BJ (cell line): ENCODE results near the gene TMEM94. TPM values are rescaled to one million over a fixed set of nuclear protein-coding genes. Genes with fewer than 3 reads are reported as not detected.

Source experiments
- CTCF ChIA-PET: fragments of 350-600 bp; formaldehyde crosslinking; extraction: SDS; loops from one replicate; lab custom pipeline; 2021; ENCODE audit warnings: antibody characterized with exemption, inconsistent platforms; lab: Yijun Ruan, JAX
- POLR2A ChIA-PET: fragments of 300-600 bp; sonication (Branson Sonifier 250); formaldehyde crosslinking; extraction: SDS; loops from one replicate; lab custom pipeline; 2021; ENCODE audit warnings: antibody characterized with exemption; lab: Charles Lee
- DNase-seq: peaks from one replicate; pipeline ENCODE4 v3.0.0-alpha.2; 2011; ENCODE audit warnings: low read depth
- H3K27me3 ChIP-seq: 2 replicates; pipeline ENCODE4 v1.6.0; 2011; ENCODE audit warnings: low read length; ENCODE audit not compliant: control insufficient read depth, insufficient read depth
- H3K36me3 ChIP-seq: 2 replicates; pipeline ENCODE4 v1.5.1; 2011; ENCODE audit warnings: low read length; ENCODE audit not compliant: control insufficient read depth, insufficient read depth
- H3K4me3 ChIP-seq: 2 replicates; pipeline ENCODE4 v1.5.1; 2011; ENCODE audit warnings: low read depth, mild to moderate bottlenecking, control low read depth, low read length
- CTCF ChIP-seq: IDR thresholded peaks from 2 replicates; pipeline ENCODE4 v1.5.1; 2011; ENCODE audit warnings: low read depth, mild to moderate bottlenecking, control low read depth, inconsistent platforms, low read length, moderate library complexity; ENCODE audit not compliant: insufficient read depth
- polyA plus RNA-seq: library from polyadenylated mRNA; depleted of rRNA; stranded (reverse); fragments of >200 nt; gene quantifications from 2 replicates; pipeline ENCODE4 v1.2.3, GENCODE V29; 2011

The TMEM94 gene
- polyA plus RNA-seq, 1 experiment, result 35.5 TPM

DNA sequence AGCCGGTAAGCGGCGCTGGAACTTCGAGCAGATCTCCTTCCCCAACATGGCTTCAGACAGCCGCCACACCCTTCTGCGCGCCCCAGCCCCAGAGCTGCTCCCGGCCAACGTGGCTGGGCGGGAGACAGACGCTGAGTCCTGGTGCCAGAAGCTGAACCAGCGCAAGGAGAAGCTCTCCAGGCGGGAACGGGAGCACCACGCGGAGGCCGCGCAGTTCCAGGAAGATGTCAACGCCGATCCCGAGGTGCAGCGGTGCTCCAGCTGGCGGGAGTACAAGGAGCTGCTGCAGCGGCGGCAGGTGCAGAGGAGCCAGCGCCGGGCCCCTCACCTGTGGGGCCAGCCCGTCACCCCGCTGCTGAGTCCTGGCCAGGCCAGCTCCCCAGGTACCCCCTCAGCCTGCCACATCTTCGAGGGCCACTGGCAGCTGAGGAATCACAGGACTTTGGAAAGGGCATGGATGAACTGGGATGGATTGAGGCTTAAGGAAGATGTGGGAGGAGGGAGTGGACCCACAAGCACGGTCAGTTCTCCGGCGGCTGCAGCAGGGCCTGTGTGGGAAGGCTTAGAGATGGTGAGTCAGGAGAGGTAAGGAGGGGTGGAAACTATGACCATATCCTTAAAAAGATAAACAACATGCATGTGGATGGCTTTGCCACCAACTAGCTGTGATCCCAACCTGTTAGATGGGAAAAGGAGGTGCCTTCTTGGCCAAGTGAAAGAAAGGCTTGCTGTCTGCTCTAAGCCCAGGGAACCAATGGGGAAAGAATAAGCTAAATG is 65.7 kb downstream of the TMEM94 start:
- TF ChIP-seq CTCF, result no peak
- CTCF ChIA-PET, result interaction anchor here (1.2 kb wide), 1 partner anchor 226 kb away, joined by 3 read pairs; no protein-coding TSS in a partner anchor
- POLR2A ChIA-PET, result interaction anchor here (0.6 kb wide), 1 partner anchor 258 kb away, joined by 3 read pairs; no protein-coding TSS in a partner anchor
- Histone ChIP-seq H3K27me3 (peaks cover 3% of the 10 kb centered on the region; the same call in 1 of the 2 replicates), H3K4me3 (no peak overlapping the region), H3K36me3 (no peaks in the 10 kb centered on the region; the same call in 1 of the 2 replicates)
- DNase-seq, result no peak

DNA sequence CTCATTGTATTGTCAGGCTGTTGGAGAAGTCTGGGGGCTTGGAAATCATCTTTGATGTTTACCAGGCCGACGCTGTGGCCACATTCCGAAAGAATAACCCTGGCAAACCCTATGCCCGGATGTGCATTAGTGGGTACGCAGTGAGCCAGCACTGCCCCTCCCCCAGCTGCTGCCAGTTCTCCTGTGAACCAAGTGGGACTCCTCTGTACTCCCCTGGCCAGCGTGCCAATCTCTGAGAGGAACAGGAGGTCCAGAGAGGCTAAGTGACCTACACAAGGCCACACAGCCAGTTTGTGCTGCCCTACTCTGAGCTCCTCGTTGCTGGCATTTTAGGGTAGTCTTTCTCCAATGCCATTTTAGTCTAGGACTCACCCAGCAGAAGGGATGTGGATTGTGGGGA is 67.2 kb downstream of the TMEM94 start:
- TF ChIP-seq CTCF, result no peak
- Histone ChIP-seq H3K36me3 (no peaks in the 10 kb centered on the region; the same call in 1 of the 2 replicates), H3K4me3 (no peak overlapping the region), H3K27me3 (peaks cover 3% of the 10 kb centered on the region; the same call in 1 of the 2 replicates)
- CTCF ChIA-PET, result no interaction called here
- no peak for DNase-seq
- POLR2A ChIA-PET, result no interaction called here

- POLR2A ChIA-PET, result interaction anchor here (0.6 kb wide), 1 partner anchor 227 kb away, joined by 6 read pairs; no protein-coding TSS in a partner anchor
- peaks cover 3% of the 10 kb centered on the region; the same call in 1 of the 2 replicates for H3K27me3 ChIP-seq
- CTCF ChIA-PET, result interaction anchor here (1.0 to 1.4 kb wide), 2 partner anchors 8 to 10 kb away, joined by 4 to 8 read pairs; partner anchors contain the start of gene TSEN54
- TF ChIP-seq CTCF, result no peak
- peak overlapping the region; percentile 51 for H3K4me3 ChIP-seq
- no peak for DNase-seq
- no peaks in the 10 kb centered on the region; the same call in 1 of the 2 replicates for H3K36me3 ChIP-seq
Observed at GRCh38 chr17:75524269-75524969, 68.0 kb downstream of the TMEM94 start.

GRCh38 chr17:75524970-75525805 is 68.8 kb downstream of the TMEM94 start, which contains the start of gene LLGL2:
Gene LLGL2 (plus strand): TSS chr17:75525697. CDS start chr17:75543427, 17,730 bp downstream.
- 0 out of 2 replicates have a peak, but pooled peaks have one; percentile 22 for TF ChIP-seq CTCF
- no peak for DNase-seq
- H3K27me3 ChIP-seq, result peaks cover 3% of the 10 kb centered on the region; the same call in 1 of the 2 replicates
- ChIA-PET CTCF (interaction anchor here (0.6 to 1.4 kb wide), 4 partner anchors 9 to 98 kb away, joined by 3 to 8 read pairs (median 4); partner anchors contain the start of gene TSEN54), POLR2A (interaction anchor here (0.6 kb wide), 1 partner anchor 228 kb away, joined by 6 read pairs; no protein-coding TSS in a partner anchor)
- peak within 1 kb of the TSS; percentile 51 for H3K4me3 ChIP-seq
- no peaks in the 10 kb centered on the region; the same call in 1 of the 2 replicates for H3K36me3 ChIP-seq
